ENCODE results near the gene GAA. TPM values are rescaled to one million over a fixed set of nuclear protein-coding genes. Genes with fewer than 3 reads are reported as not detected.

Gene GAA
- total RNA-seq, 1 experiment from 2014 or later, result 7.5 TPM

GRCh38 chr17:80091376-80091775 is 10.0 kb upstream of the GAA start:
- Histone ChIP-seq H3K4me3 (ENCODE audit: low read depth, low read length, poor library complexity, severe bottlenecking) (no peak overlapping the region), H3K27me3 (replicated peaks; ENCODE audit: insufficient read depth, low read depth, low read length, poor library complexity) (no peaks in the 10 kb centered on the region), H3K36me3 (ENCODE audit: insufficient read depth, low read length, poor library complexity, severe bottlenecking) (no peaks in the 10 kb centered on the region), H3K9me3 (ENCODE audit: low read depth, low read length, poor library complexity, severe bottlenecking) (no peaks in the 10 kb centered on the region), H3K4me1 (ENCODE audit: insufficient read depth, low read length, poor library complexity, severe bottlenecking) (no peaks in the 10 kb centered on the region), H3K27ac (ENCODE audit: low read depth, low read length, poor library complexity, severe bottlenecking) (no peak overlapping the region)
- BruUV-seq (replicated peaks), result no TSS peak
- CTCF ChIA-PET, result no interaction called here
- intact Hi-C loops (cut with micrococcal nuclease; ENCODE audit: unreplicated experiment), result no loop called here
- POLR2A ChIA-PET (ENCODE audit: low non-redundant PET), result no interaction called here
- no peak for TF ChIP-seq CTCF (conservative IDR thresholded peaks at IDR 0.05; ENCODE audit: low read depth, low read length)
- DNase-seq (ENCODE audit: low spot score), result no peak

DNA sequence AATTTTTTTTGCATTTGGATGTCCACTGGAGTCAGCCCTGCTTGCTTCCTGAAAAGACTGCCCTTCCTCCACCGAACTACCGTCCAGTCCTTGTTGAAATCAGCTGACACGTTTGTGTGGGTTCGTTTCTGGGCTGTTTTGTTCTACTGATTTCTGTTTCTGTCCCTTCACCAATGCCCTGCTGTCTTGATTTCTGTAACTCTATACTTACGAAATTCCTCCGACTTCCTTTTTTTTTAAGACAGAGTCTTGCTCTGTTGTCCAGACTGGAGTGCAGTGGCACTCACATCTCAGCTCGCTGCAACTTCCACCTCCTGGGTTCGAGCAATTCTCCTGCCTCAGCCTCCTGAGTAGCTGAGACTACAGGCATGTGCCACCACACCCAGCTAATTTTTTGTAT is 8.4 kb upstream of the GAA start:
- intact Hi-C loops (cut with micrococcal nuclease; ENCODE audit: unreplicated experiment), result no loop called here
- TF ChIP-seq EZH2 (IDR thresholded peaks at IDR 0.05; ENCODE audit: borderline replicate concordance, low read depth, low read length, poor library complexity, severe bottlenecking) (no peak), CTCF (conservative IDR thresholded peaks at IDR 0.05; ENCODE audit: low read depth, low read length) (no peak)
- no TSS peak for BruUV-seq (replicated peaks)
- Histone ChIP-seq H3K9me3 (ENCODE audit: low read depth, low read length, poor library complexity, severe bottlenecking) (no peaks in the 10 kb centered on the region), H3K4me1 (ENCODE audit: insufficient read depth, low read length, poor library complexity, severe bottlenecking) (no peaks in the 10 kb centered on the region), H3K4me3 (ENCODE audit: low read depth, low read length, poor library complexity, severe bottlenecking) (no peak overlapping the region), H3K27me3 (replicated peaks; ENCODE audit: insufficient read depth, low read depth, low read length, poor library complexity) (no peaks in the 10 kb centered on the region), H3K27ac (ENCODE audit: low read depth, low read length, poor library complexity, severe bottlenecking) (no peak overlapping the region), H3K36me3 (ENCODE audit: insufficient read depth, low read length, poor library complexity, severe bottlenecking) (no peaks in the 10 kb centered on the region)
- DNase-seq (ENCODE audit: low spot score), result no peak
- ChIA-PET POLR2A (ENCODE audit: low non-redundant PET) (no interaction called here), CTCF (no interaction called here)

GRCh38 chr17:80095038-80095843 is 6.1 kb upstream of the GAA start:
- H3K9me3 ChIP-seq (ENCODE audit: low read depth, low read length, poor library complexity, severe bottlenecking), result no peaks in the 10 kb centered on the region
- H3K36me3 ChIP-seq (ENCODE audit: insufficient read depth, low read length, poor library complexity, severe bottlenecking), result no peaks in the 10 kb centered on the region
- POLR2A ChIA-PET (ENCODE audit: low non-redundant PET), result no interaction called here
- no TSS peak for BruUV-seq (replicated peaks)
- CTCF ChIA-PET, result no interaction called here
- no peak overlapping the region for H3K27ac ChIP-seq (ENCODE audit: low read depth, low read length, poor library complexity, severe bottlenecking)
- no peaks in the 10 kb centered on the region for H3K27me3 ChIP-seq (replicated peaks; ENCODE audit: insufficient read depth, low read depth, low read length, poor library complexity)
- TF ChIP-seq CTCF (conservative IDR thresholded peaks at IDR 0.05; ENCODE audit: low read depth, low read length) (no peak), EZH2 (IDR thresholded peaks at IDR 0.05; ENCODE audit: borderline replicate concordance, low read depth, low read length, poor library complexity, severe bottlenecking) (no peak)
- no peak overlapping the region for H3K4me3 ChIP-seq (ENCODE audit: low read depth, low read length, poor library complexity, severe bottlenecking)
- DNase-seq (ENCODE audit: low spot score), result no peak
- H3K4me1 ChIP-seq (ENCODE audit: insufficient read depth, low read length, poor library complexity, severe bottlenecking), result no peaks in the 10 kb centered on the region
- intact Hi-C loops (cut with micrococcal nuclease; ENCODE audit: unreplicated experiment), result no loop called here

Data from A673 (cell line).